KMS-11 (cell line): ENCODE results near the gene MTUS2.

Experiments
- H2AFZ ChIP-seq: fragments of 200-600 bp; sonication (generic); 2 replicates; pipeline ENCODE4 v1.6.1; 2016; ENCODE audit warnings: antibody characterized with exemption, mixed run types, low read depth
- H3K27ac ChIP-seq: fragments of 200-600 bp; sonication (generic); 2 replicates; pipeline ENCODE4 v1.6.1; 2016; ENCODE audit warnings: mild to moderate bottlenecking, mixed run types
- H3K27me3 ChIP-seq: fragments of 200-600 bp; sonication (generic); 2 replicates; pipeline ENCODE4 v1.6.1; 2017; ENCODE audit warnings: mild to moderate bottlenecking, low read depth, mixed run types, moderate library complexity; ENCODE audit not compliant: insufficient read depth
- H3K36me3 ChIP-seq: fragments of 200-600 bp; sonication (generic); 2 replicates; pipeline ENCODE4 v1.6.1; 2017; ENCODE audit warnings: mild to moderate bottlenecking, mixed run types; ENCODE audit not compliant: insufficient read depth
- H3K4me1 ChIP-seq: fragments of 200-600 bp; sonication (generic); 2 replicates; pipeline ENCODE4 v1.6.1; 2016; ENCODE audit warnings: mild to moderate bottlenecking, low read depth, mixed run types; ENCODE audit not compliant: poor library complexity, severe bottlenecking
- H3K4me2 ChIP-seq: fragments of 200-600 bp; sonication (generic); 2 replicates; pipeline ENCODE4 v1.7.0; 2016; ENCODE audit warnings: mild to moderate bottlenecking, mixed run types
- H3K4me3 ChIP-seq: fragments of 200-600 bp; sonication (generic); IDR thresholded peaks from 2 replicates; pipeline ENCODE4 v1.6.1; 2017; ENCODE audit warnings: low read depth, low read length, mixed read lengths; ENCODE audit not compliant: insufficient read depth
- H3K79me2 ChIP-seq: fragments of 200-600 bp; sonication (generic); 2 replicates; pipeline ENCODE4 v1.6.1; 2016; ENCODE audit warnings: low read depth, mixed run types; ENCODE audit not compliant: insufficient read depth
- H3K9ac ChIP-seq: fragments of 200-600 bp; sonication (generic); 2 replicates; pipeline ENCODE4 v1.6.1; 2016; ENCODE audit warnings: mild to moderate bottlenecking, mixed run types
- H4K20me1 ChIP-seq: fragments of 200-600 bp; sonication (generic); 2 replicates; pipeline ENCODE4 v1.6.1; 2016; ENCODE audit warnings: mild to moderate bottlenecking, mixed run types; ENCODE audit not compliant: insufficient read depth
- TF ChIP-seq, protein P1 (sequence below): fragments of 200-600 bp; sonication (generic); conservative IDR thresholded peaks from 2 replicates; pipeline ENCODE4 v1.6.1; 2017; ENCODE audit warnings: low read depth, mild to moderate bottlenecking, antibody characterized with exemption, low read length, moderate library complexity, mixed read lengths

Gene MTUS2

GRCh38 chr13:29436721-29437280 is 616.7 kb downstream of the MTUS2 start:
- H3K4me1 ChIP-seq: no peaks in the 10 kb centered on the region
- H3K4me3 ChIP-seq: no peak overlapping the region
- no peak overlapping the region for H3K9ac ChIP-seq
- H3K4me2 ChIP-seq: no peak overlapping the region
- no peaks in the 10 kb centered on the region for H3K79me2 ChIP-seq
- H3K36me3 ChIP-seq: no peaks in the 10 kb centered on the region
- no peaks in the 10 kb centered on the region for H4K20me1 ChIP-seq
- TF ChIP-seq, protein P1, sequence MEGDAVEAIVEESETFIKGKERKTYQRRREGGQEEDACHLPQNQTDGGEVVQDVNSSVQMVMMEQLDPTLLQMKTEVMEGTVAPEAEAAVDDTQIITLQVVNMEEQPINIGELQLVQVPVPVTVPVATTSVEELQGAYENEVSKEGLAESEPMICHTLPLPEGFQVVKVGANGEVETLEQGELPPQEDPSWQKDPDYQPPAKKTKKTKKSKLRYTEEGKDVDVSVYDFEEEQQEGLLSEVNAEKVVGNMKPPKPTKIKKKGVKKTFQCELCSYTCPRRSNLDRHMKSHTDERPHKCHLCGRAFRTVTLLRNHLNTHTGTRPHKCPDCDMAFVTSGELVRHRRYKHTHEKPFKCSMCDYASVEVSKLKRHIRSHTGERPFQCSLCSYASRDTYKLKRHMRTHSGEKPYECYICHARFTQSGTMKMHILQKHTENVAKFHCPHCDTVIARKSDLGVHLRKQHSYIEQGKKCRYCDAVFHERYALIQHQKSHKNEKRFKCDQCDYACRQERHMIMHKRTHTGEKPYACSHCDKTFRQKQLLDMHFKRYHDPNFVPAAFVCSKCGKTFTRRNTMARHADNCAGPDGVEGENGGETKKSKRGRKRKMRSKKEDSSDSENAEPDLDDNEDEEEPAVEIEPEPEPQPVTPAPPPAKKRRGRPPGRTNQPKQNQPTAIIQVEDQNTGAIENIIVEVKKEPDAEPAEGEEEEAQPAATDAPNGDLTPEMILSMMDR: no peak
- H3K27ac ChIP-seq: no peak overlapping the region
- no peak overlapping the region for H2AFZ ChIP-seq
- no peaks in the 10 kb centered on the region for H3K27me3 ChIP-seq

DNA sequence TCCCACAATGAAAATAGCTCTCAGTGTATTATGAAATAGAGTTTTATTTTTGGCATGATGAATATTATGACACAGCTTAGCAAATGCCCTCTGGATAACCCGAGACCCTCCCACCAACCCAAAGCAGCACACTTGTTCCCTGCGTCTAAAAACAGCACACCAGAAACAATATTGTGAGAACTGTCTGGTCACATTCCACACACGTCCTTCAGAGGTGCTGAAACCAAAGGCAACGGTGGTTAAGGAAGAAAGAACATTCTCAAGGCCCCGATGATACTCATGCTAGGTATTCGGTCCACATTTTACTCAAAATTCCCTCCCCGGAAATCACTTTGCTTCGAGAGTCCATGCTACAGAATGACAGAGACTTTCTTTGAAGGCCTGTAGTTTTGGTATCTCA is 618.6 kb downstream of the MTUS2 start:
- Histone ChIP-seq H3K4me3 (no peak overlapping the region), H3K79me2 (no peaks in the 10 kb centered on the region), H3K27me3 (no peaks in the 10 kb centered on the region), H4K20me1 (no peaks in the 10 kb centered on the region), H3K9ac (no peak overlapping the region), H2AFZ (no peak overlapping the region), H3K36me3 (no peaks in the 10 kb centered on the region), H3K27ac (no peak overlapping the region), H3K4me1 (no peaks in the 10 kb centered on the region), H3K4me2 (no peak overlapping the region)
- TF ChIP-seq, protein P1: no peak

DNA sequence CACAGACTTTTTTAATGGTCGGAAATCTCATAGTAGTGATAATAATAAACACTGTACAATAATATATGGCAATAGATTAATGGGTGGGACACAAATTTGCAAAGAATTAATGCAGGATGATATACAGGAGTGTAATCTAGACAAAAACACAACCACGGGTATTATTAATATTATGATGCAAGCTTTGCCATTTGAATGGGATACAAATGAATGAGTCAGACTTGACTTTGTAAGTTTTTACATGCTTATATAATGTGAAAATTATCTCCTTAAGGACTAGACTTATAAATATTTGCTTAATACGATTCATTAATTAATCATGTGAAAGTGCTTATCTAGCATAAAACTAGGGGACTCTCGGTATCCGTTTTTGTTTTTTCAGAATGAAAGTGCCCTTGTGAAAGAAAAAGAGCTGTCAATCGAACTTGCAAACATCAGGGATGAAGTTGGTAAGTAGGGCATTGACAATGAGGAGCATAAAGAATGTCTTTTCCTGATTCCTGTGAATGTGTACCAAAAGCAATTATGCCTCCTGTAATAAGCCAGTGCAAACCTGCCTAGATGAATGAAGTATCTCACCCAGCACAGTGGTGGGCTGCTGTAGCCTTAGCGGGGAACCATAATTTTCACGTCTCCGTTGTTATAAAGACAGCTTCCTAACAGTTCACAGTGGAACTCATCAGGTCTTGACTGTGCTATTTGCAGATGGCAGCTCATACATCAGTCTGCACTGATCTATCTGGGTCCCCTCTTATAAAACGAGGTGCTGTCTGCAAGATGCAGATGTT is 619.7 kb downstream of the MTUS2 start:
- TF ChIP-seq, protein P1: no peak
- H3K36me3 ChIP-seq: no peaks in the 10 kb centered on the region
- H4K20me1 ChIP-seq: no peaks in the 10 kb centered on the region
- H3K4me2 ChIP-seq: no peak overlapping the region
- no peak overlapping the region for H3K4me3 ChIP-seq
- no peak overlapping the region for H2AFZ ChIP-seq
- H3K4me1 ChIP-seq: no peaks in the 10 kb centered on the region
- no peak overlapping the region for H3K27ac ChIP-seq
- H3K9ac ChIP-seq: no peak overlapping the region
- no peaks in the 10 kb centered on the region for H3K27me3 ChIP-seq
- H3K79me2 ChIP-seq: no peaks in the 10 kb centered on the region

GRCh38 chr13:29441306-29441705 is 621.2 kb downstream of the MTUS2 start:
- Histone ChIP-seq H4K20me1 (no peaks in the 10 kb centered on the region), H3K9ac (no peak overlapping the region), H3K36me3 (no peaks in the 10 kb centered on the region), H2AFZ (no peak overlapping the region), H3K4me2 (no peak overlapping the region), H3K4me3 (no peak overlapping the region), H3K27me3 (no peaks in the 10 kb centered on the region), H3K79me2 (no peaks in the 10 kb centered on the region), H3K4me1 (no peaks in the 10 kb centered on the region), H3K27ac (no peak overlapping the region)
- TF ChIP-seq, protein P1: no peak
